ENCODE measurements around the gene GSDME.

GSDME gene

GRCh38 chr7:24734306-24734705 lies 23.0 kb downstream of the GSDME start:
- DNase-seq (ENCODE audit: low read depth): no peak
- H3K4me3 ChIP-seq (ENCODE audit: low read length): no peak overlapping the region
- no peak for TF ChIP-seq CTCF (conservative IDR thresholded peaks at IDR 0.05; ENCODE audit: low read depth, low read length)

- DNase-seq (ENCODE audit: low read depth): no peak
- H3K4me3 ChIP-seq (ENCODE audit: low read length): no peak overlapping the region
- TF ChIP-seq CTCF (conservative IDR thresholded peaks at IDR 0.05; ENCODE audit: low read depth, low read length): no peak
Measured at GRCh38 chr7:24733414-24734060, 23.7 kb downstream of the GSDME start.

- no peak overlapping the region for H3K4me3 ChIP-seq (ENCODE audit: low read length)
- no peak for DNase-seq (ENCODE audit: low read depth)
- no peak for TF ChIP-seq CTCF (conservative IDR thresholded peaks at IDR 0.05; ENCODE audit: low read depth, low read length)
Measured at GRCh38 chr7:24732646-24733413, 24.4 kb downstream of the GSDME start.

- no peak overlapping the region for H3K4me3 ChIP-seq (ENCODE audit: low read length)
- no peak for TF ChIP-seq CTCF (conservative IDR thresholded peaks at IDR 0.05; ENCODE audit: low read depth, low read length)
- DNase-seq (ENCODE audit: low read depth): no peak
Measured at GRCh38 chr7:24731313-24731712, 26.0 kb downstream of the GSDME start.

- no peak for DNase-seq (ENCODE audit: low read depth)
- no peak for TF ChIP-seq CTCF (conservative IDR thresholded peaks at IDR 0.05; ENCODE audit: low read depth, low read length)
- no peak overlapping the region for H3K4me3 ChIP-seq (ENCODE audit: low read length)
Measured at GRCh38 chr7:24730018-24730369, 27.3 kb downstream of the GSDME start.

- DNase-seq (ENCODE audit: low read depth): no peak
- no peak overlapping the region for H3K4me3 ChIP-seq (ENCODE audit: low read length)
- no peak for TF ChIP-seq CTCF (conservative IDR thresholded peaks at IDR 0.05; ENCODE audit: low read depth, low read length)
Measured at GRCh38 chr7:24729365-24730017, 27.8 kb downstream of the GSDME start.

Measured in retinal pigment epithelial cell (primary cell).